ENCODE data around the gene FBXL12.
A peak's percentile ranks its signal among the peaks of the same experiment; 100 is the strongest.

FBXL12 gene

DNA sequence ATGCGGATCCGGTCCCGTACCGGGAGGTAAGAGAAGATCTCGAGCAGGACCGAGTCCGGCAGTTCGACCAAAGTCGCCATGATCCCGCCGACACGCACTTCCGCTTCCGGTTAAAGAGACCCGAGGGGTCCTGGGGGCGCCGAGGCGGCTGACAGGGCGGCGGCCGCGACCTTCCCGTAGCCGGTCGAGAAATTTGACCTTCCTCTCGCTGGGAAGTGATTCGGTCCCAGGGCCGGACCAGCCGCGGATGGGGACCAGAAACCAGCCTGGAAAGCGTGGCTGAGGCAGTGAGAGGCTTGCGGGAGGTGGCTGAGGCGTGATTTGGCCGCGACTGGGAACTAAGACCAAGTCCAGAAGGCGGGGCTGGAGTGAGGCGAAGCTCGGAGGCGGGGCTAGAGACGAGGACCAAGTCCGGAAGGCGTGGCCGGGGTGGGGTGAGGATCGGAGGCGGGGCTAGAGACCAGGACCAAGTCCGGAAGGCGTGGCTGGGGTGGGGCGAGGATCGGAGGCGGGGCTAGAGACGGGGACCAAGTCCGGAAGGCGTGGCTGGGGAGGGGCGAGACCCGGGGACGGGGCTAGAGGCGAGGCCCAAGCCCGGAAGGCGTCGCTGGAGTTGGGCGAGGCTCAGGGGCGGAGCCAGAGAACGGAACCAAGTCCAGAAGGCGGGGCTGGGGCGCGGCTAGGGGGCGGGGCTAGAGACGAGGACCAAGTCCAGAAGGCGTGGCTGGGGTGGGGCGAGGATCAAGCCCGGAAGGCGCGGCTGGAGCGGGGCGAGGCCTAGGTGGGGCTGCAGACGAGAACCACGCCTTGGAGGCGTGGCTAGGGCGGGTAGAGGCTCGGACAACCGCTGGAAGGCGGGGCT lies at the start of gene FBXL12:
Gene FBXL12 (minus strand): TSS at position 346 of the 862 bp plus-strand sequence. CDS start 266 bp downstream, at position 80.
- H3K4me1 ChIP-seq (ENCODE audit: insufficient read depth, low read length, severe bottlenecking): peaks cover 14% of the 10 kb centered on the region
- no peak for TF ChIP-seq CTCF (IDR thresholded peaks at IDR 0.05; ENCODE audit: low read length)
- no peak for TF ChIP-seq EZH2 (IDR thresholded peaks at IDR 0.05; ENCODE audit: borderline replicate concordance, low read length)
- H3K27me3 ChIP-seq (ENCODE audit: insufficient read depth, low read length): no peaks in the 10 kb centered on the region
- peak within 1 kb of the TSS; percentile 92 for H3K9ac ChIP-seq (ENCODE audit: low read length)
- no peaks in the 10 kb centered on the region for H4K20me1 ChIP-seq (ENCODE audit: insufficient read depth, low read length)
- H3K4me2 ChIP-seq (ENCODE audit: low read length): peak within 1 kb of the TSS; percentile 94
- H3F3A ChIP-seq (ENCODE audit: insufficient read depth, low read length): no peaks in the 10 kb centered on the region
- peaks cover 38% of the 10 kb centered on the region for H3K36me3 ChIP-seq (ENCODE audit: insufficient read depth, low read length)
- peak within 1 kb of the TSS; percentile 97 for H3K4me3 ChIP-seq (ENCODE audit: low read depth, low read length, poor library complexity, severe bottlenecking)
- peaks cover 18% of the 10 kb centered on the region for H3K79me2 ChIP-seq (ENCODE audit: insufficient read depth, low read length)
- H2AFZ ChIP-seq (ENCODE audit: low read length): no peak within 1 kb of the TSS
- peak within 1 kb of the TSS; percentile 85 for H3K27ac ChIP-seq (ENCODE audit: low read depth, low read length, poor library complexity, severe bottlenecking)
- H3K9me2 ChIP-seq (ENCODE audit: low read depth, low read length): no peaks in the 10 kb centered on the region
- H3K9me3 ChIP-seq (ENCODE audit: low read length): peaks cover 7% of the 10 kb centered on the region; the same call in 1 of the 2 replicates

DNA sequence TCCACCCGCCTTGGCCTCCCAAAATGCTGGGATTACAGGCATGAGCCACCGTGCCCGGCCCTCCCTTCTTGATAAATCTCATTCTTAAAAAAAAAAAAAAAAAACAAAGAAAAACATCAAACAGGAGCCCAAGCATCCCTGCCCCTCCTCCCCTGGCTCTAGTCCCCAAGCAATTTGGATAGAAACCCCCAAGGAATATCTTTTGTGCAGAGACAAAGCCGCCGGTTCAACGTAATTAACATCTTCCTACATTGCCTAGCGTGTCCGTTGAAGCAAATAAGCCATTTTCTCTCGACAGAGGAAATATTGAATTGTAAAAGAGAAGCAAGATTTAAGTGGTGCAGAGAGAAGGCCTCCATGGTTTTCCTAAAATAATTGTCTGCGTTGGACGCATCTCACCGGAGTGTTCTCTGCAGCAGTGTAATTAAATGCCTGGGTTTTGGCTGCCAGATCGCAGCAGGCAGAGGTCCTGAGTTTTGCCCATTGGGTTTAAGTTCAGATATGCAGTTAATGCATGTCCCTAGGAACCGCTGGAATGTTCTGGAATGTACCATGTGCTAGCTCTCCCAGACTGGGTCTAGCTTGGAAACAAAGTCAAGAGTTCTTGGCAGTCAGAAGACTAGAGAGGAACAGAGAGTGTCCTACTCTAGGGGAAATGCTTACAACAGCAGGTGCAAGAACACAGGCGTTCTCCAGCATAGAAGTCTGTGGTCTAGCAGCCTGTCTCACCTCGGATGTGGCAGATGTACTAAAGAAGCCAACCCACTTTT lies 47.0 kb upstream of the FBXL12 start:
- no peak overlapping the region for H3K4me2 ChIP-seq (ENCODE audit: low read length)
- TF ChIP-seq CTCF (IDR thresholded peaks at IDR 0.05; ENCODE audit: low read length) (no peak), EZH2 (IDR thresholded peaks at IDR 0.05; ENCODE audit: borderline replicate concordance, low read length) (no peak)

DNA sequence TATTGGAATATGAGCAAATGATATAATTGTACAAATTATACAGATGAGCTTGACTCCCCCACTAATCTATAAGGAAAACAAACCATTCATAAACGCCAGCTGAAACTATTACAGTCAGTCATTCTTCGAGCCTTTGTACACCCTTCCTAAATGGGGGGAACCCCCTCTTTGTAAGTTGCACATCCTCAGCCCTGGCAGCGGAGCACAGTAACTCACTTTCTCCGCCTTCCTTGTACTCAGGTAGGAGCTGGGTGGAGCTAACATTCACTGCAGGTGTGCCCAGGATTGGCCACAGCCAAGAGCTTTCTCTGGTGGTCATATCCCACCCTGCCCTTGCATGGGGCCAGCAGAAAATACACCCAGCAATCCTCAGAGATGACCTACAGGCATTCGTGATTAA lies 44.9 kb upstream of the FBXL12 start:
- H3K9ac ChIP-seq (ENCODE audit: low read length): no peak overlapping the region

More for the DNA sequence above, 47.0 kb upstream of the FBXL12 start:
- Histone ChIP-seq H3K4me1 (ENCODE audit: insufficient read depth, low read length, severe bottlenecking) (no peaks in the 10 kb centered on the region), H3K27ac (ENCODE audit: low read depth, low read length, poor library complexity, severe bottlenecking) (no peak overlapping the region), H3K79me2 (ENCODE audit: insufficient read depth, low read length) (no peaks in the 10 kb centered on the region), H3K9me2 (ENCODE audit: low read depth, low read length) (no peaks in the 10 kb centered on the region), H3K4me3 (ENCODE audit: low read depth, low read length, poor library complexity, severe bottlenecking) (no peak overlapping the region), H3K9me3 (ENCODE audit: low read length) (no peaks in the 10 kb centered on the region), H4K20me1 (ENCODE audit: insufficient read depth, low read length) (no peaks in the 10 kb centered on the region), H3K9ac (ENCODE audit: low read length) (no peak overlapping the region), H3K27me3 (ENCODE audit: insufficient read depth, low read length) (no peaks in the 10 kb centered on the region; the same call in 1 of the 2 replicates), H3F3A (ENCODE audit: insufficient read depth, low read length) (no peaks in the 10 kb centered on the region), H3K36me3 (ENCODE audit: insufficient read depth, low read length) (no peaks in the 10 kb centered on the region), H2AFZ (ENCODE audit: low read length) (no peak overlapping the region)

More for the DNA sequence above, 44.9 kb upstream of the FBXL12 start:
- no peak overlapping the region for H3K27ac ChIP-seq (ENCODE audit: low read depth, low read length, poor library complexity, severe bottlenecking)
- H3K9me2 ChIP-seq (ENCODE audit: low read depth, low read length): no peaks in the 10 kb centered on the region
- H4K20me1 ChIP-seq (ENCODE audit: insufficient read depth, low read length): no peaks in the 10 kb centered on the region
- no peak overlapping the region for H3K4me2 ChIP-seq (ENCODE audit: low read length)
- H3F3A ChIP-seq (ENCODE audit: insufficient read depth, low read length): no peaks in the 10 kb centered on the region
- H3K79me2 ChIP-seq (ENCODE audit: insufficient read depth, low read length): no peaks in the 10 kb centered on the region
- no peaks in the 10 kb centered on the region for H3K9me3 ChIP-seq (ENCODE audit: low read length)
- TF ChIP-seq EZH2 (IDR thresholded peaks at IDR 0.05; ENCODE audit: borderline replicate concordance, low read length) (no peak), CTCF (IDR thresholded peaks at IDR 0.05; ENCODE audit: low read length) (no peak)
- no peak overlapping the region for H3K4me3 ChIP-seq (ENCODE audit: low read depth, low read length, poor library complexity, severe bottlenecking)
- no peak overlapping the region for H2AFZ ChIP-seq (ENCODE audit: low read length)
- no peaks in the 10 kb centered on the region for H3K36me3 ChIP-seq (ENCODE audit: insufficient read depth, low read length)
- H3K27me3 ChIP-seq (ENCODE audit: insufficient read depth, low read length): no peaks in the 10 kb centered on the region; the same call in 1 of the 2 replicates
- H3K4me1 ChIP-seq (ENCODE audit: insufficient read depth, low read length, severe bottlenecking): no peaks in the 10 kb centered on the region

Data from OCI-LY1 (cell line).